Left hindlimb (tissue), 1 donor: ENCODE results near the gene ALDOA.
"Not testable (repeated sequence)": the region's sequence is repeated elsewhere in the genome, so short reads cannot be mapped to it uniquely, and the experiment has no call there.

ENCODE experiments used
- DNase-seq: peaks from one replicate; pipeline ENCODE4 v3.0.0-alpha.2; 2018

Gene ALDOA

DNA sequence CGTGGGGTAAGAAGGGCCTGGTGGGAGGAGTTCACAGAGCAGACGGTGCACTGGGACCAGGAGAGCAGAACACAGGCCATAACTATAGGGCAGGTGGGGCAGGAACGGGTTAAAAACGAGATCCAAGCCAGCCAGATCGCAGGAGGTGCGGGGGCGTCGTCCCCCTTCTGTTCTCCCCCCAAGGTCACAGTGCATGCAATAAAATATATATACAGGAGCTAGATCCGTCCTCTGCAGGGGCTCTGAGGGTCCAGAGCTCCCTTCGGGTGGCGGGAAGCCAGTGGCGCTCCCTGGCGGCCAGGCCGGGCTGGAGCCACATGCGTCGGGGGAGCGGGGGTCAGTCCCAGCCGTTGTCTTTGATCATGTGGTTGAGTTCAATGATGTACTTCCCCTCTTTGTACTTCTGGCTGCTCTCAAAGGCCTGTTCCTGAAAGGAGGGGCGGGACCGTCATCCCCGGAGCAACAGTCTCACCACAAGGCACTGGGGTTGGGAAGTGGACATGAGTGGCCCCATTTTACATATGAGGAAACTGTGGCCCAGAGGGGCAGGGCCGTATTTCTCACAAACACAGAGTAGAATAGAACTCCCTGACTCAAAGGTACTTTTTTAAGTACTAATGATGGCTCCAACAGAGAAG, 26.9 kb downstream of the ALDOA start:
- DNase-seq, result peak; percentile 75

DNA sequence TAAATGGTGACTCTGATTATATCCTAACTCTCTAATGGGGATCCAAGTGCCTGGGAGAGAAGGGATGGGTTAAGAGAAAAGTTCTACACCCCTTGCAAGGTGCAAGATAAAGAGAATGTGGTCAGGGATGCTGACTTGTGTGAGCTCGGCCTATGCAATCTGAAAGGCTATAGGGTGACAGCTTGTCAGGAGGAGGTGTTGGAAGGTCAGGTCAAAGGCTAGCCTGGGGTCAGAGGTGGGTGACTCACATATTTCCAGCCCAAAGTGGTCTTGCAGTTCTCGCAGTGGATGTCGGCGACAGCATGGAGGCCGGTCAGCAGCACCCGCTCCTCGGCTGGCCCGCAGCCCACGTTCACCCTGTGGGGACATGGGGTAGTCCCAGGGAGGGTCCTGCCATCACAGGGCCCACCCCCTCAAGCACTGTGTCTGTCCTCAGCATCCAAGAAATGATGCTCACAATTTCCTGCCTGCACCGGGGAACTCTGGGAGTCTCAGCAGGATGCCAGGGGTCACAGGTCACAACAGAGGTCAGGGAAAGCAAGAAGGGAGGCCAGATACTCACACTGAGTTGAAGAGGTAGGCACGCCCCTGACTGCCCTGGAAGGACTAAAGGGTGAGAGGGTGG, 29.1 kb downstream of the ALDOA start:
- no peak for DNase-seq

DNA sequence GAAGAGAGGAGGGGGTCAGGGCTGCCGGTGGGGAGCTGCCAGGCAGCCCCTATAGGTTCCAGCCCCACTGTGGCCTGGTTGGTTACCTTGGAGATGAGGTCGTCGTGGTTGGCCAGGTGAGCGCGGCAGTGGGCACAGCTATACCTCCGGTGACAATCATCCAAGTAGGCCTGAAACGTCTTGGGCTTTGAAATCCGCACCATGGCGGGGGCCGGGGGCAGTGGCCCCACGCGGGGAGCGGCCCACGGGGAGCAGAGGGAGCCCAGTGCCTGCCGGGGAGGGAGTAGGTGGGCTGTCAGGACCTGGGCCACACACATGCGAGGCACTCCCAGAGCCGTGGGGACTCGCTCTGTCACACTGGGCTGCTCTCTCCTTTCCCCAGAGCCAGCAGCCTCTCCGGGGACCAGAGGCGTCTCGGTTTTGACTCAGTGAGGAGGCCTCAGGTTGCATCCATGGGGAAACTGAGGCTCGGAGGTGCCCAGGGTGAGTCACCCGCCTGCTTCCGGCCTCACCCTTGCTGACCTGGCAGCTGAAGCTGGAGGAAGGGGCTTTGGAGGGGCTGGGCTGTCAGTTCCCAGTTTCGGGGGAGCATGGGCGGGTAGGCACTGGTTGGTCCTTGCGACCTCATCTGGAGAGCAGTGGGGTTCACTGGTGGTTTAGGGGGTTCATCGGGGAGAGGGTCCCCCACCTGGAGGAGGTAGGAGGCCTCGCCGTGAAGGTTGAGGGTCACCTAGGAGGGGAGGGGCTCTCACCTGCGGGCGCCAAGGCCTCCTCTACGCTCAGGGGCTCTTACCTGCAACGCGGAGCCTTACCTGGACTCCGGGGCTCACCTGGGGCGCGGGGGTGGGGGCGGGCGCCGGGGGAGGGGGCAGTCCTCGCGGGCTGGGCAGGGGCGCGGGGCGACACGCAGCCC, 29.9 kb downstream of the ALDOA start:
- no peak for DNase-seq

DNA sequence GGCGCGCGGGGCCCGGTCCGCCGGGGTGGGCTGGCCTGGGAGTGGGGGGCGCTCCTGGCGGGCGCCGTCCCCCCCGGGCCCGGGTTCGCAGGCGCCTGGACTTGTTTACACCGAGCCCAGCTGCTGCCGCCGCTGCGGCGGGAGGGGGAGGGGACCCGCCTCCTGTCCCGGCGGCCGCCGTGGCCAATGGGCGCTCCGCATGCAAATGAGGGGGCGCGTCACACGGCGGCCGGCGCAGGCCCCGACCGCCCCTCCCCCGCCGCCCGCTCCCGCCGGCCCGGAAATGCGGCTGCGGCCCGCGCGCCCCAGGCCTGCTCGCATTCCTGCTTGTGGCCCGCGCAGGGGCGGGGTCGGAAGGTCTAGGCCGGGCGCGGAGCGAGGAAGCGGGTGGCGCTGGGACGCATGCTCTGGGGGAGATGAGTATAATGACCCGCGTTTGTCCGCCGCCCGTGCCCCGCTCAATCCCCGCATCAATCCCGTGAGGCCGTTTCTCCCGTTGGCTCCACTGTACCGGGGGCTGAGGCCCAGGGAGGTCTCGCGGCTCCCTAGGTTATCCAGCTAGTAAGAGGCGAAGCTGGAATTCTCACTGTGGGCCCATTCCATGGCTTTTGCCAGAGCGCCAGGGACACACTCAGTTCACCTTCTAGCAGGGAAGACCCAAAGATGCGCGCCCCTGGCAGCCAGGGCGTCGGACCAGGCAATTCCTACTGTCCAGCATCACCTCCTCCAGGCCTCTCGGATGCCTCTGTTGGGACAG, 30.7 kb downstream of the ALDOA start, which contains the start of gene YPEL3:
YPEL3 (minus strand) TSS at position 109 of the 757 bp plus-strand sequence. CDS start 731 bp downstream, outside the sequence.
- DNase-seq, result peak; percentile 94

DNA sequence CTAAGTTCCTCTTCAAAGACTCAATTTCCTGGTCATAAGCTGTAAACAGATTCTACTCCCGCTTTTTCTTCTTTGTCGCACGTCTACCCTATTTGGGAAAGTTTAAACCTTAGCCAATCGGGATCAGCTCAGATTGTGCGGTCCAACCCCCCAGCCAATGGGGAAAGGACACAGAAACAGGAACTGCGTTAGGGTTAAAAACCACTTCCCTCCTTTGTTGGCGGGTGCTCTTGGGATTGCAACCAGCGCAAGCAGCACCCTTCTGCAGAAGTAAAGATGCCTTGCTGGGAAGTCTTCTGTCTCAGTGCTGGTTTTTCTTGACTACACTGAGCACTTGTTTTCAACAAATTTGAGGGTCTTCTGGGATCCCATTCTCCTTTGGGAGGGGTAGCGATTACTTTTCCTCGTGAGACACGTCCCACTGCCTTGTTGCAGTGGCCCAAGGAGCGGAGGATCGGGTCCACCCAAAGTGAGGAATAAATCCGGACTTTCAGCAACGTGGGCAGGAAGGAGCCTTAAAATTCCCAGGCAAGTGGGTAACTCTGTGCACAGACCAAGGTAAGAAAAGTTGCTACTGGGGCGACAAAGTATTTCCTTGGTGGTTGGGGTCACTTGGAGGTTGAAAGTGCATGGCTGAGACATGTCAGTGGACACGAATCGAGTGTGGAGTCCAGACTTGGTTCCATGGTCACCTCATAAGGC, 31.5 kb downstream of the ALDOA start:
- DNase-seq, result no peak

DNA sequence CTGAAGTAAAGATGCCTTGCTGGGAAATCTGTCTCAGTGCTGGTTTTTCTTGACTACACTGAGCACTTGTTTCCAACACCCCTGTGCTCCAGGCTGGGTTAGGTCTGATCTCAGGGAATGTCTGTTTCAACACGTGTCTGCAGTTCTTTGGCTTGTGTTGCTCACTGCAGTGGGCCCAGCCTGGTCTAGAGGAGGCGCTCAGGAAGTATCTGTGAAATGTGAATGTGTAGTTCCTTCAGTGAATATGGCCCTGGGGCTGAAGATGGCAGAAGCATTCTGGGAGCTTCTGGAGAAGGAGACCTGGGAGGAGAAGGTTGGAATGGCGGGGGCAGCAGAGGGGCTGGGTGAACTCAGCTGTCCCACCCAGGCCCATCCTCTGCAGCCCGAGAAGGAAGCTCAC, 38.5 kb downstream of the ALDOA start:
- DNase-seq, result no peak

DNA sequence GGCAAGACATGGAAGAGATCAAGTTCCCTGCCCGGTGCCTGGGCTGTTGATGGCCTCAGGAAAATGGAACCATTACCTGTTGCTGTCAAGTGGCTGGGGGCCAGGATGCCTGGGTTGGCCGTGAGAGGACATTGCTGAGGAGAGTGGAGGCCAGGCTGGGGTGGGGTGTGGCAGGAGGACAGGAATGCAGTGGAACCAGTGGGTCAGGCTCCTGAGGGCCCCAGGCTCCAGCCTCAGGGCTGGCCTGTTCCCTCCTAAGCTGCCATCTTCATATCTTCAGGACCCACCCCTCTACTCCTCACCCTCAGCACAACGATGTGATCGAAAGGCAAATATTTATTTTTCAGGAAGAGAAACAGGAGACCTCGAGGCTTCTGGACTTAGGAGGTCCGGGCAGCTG, 38.9 kb downstream of the ALDOA start:
- no peak for DNase-seq

DNA sequence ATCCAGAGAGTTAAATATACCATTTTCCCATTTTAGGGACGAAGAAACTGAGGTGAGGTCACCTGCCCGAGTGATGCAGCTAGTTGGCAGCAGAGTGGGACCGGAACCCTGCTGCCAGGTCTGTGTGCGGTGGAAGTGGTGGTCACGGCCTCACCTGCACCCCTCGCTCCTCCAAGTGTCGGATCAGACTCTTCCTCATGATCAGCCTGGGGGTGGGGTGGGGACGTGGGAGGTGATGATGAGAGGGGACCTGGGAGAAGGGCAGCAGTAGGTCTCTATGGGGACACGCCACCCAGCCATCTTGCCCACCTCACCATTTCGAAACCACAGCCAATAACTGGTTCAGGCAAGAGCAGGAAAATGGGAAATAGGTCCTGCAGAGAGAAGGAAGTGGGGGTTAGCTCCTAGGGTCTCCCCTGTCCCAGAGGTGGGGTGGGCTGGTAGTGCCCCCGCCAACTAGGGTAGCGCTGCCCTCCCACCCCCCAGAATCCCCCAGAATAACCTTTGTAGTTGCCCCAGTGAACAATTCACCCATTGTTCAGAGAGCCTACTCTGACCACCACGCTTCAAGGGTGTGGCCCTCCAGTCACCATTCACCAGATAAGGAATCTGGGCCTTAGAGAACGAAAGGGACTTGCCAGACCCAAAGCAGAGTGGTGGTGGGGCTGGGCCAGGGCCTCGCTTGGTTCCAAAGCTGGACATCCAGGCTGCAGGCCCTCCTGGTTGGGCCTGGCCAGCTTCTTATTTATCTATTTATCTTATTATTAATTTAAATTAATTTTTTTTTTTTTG, 42.7 kb downstream of the ALDOA start:
- DNase-seq, result no peak

DNA sequence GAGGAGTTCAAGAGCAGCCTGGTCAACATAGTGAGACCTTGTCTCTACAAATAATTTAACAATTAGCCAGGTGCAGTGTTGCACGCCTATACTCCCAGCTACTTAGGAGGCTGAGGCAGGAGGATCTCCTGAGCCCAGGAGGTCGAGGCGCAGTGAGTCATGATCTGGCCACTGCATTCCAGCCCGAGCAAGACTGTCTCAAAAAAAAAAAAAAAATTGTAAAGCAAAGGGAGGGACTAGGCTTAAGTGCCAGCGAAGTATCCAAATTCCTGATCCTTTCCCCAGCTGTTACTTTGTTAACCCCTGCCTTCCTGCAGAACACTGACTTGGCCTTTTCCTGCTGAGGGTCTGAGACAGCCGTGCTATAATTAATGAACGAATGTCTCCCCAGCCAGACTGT, 45.1 kb downstream of the ALDOA start:
- no peak for DNase-seq

DNA sequence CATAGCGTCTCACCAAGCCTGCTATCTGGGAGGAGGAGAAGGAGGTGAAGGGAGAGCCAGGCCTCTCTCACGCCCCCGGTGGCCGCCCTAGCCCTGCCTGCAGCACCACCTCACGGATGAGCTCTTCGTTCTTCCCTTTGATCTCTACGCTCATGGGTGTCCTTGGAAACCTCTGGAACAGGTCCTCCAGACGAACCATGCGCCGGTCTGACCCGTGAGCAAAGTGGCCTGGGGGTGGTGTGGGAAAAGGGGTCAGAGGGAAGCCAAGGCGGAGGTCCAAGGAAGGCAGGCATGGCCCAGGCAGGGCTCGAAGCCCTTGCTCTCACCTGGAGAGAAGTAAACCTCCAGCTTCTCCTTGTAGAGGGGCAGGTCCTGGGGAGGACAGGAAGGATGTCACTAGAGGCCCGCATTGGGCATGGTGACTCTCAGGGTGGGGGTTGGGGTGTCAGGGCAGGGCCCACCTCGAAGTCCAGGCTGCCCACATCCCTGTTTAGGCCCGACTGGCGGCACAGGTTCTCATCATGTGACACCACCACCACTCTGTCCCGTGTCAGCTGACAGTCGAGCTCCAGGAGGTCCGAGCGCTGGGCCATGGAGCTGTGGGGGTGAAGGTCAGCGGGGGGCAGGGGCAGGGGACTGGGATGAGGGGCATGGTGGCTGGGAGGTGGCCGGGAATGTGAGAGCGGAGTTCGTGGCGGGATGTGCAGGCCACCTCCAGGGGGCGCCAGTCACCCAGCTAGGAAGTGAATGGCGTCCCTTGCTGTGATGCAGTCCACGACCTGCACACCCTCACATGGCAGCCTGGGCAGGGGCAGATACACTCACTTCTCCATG, 46.9 kb downstream of the ALDOA start:
- no peak for DNase-seq

DNA sequence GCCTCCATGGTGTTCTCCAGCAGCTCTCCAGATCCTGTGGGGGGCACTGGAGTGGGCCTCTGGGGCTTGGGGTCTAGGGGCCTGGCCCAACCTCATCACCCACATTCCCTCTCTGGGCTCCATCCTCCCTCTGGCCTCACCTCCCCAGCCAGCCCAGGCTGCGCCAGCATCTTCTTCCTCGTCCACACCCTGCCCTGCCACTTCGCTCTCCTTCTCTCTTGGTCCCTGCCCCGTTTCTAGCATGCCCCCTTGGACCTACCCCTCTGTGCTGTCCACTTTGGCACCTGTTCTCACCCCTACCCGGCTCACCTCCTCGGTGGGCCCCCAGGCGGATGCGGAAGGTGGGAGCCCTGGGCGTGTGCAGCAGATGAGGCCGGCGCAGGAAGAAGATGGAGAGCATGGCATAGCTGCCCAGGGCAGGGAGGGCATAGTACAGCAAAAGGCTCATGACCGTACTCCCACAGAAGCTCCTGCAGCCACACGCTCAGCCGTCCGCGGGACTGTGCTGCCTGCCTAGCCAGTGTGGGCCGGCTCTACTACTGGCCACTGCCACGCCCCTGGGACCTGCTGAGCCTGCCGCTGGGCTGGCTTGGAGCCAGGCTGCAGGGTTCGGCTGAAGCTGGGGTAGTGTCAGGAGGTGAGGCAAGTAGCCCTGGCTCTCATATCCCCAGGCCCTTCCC, 47.6 kb downstream of the ALDOA start, which contains the start of gene GDPD3:
GDPD3 (minus strand) TSS at position 507 of the 680 bp plus-strand sequence; CDS start at position 448, 59 bp downstream.
- no peak for DNase-seq

DNA sequence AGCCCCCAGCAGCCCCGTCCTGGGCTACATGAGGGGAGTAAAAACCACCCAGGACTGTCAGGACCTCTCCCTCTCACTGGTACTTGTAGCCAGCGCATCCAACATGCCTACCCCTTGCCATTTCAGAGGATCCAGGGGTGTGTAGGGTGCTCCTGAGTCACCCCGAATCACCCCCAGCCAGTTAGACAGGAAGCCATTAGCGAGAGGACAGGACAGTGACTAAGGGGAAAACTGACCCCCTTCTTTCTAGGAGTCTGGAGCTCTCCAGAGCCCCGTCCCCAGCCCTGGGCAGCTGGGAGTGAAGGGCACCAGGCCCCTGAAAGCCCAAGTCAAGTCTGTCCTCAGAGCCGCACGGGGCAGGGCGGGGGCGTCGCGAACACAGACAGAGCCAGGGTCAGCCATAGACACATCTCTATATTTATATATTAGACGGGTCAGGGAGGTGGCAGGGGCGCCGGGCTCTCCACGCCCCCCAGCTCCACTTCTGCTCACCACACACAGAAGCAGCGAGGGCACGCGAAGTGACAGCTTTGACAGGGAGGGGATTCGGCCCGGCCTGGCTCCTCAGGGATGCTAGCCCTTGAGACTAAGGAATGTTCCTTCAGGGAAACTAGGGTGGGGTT, 48.3 kb downstream of the ALDOA start:
- no peak for DNase-seq

DNA sequence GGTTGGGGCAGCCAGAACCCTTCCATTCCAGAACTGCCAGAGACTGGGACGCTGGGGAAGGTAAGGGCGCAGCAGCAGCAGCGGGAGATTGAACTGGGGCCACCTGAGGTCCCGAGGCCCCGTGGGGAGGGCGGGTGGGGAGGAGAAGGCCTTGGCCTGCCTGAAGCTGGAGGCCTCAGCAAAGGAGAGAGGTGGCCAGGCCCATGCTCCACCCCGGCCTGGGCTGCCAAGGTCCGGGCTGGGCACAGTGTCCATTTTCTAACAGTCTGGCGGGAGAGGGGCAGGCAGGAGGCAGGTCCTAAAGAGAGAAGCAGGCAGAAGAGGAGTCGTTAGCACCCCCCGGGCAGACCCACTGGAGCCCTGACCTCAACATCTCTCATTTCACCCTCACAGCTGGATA, 48.9 kb downstream of the ALDOA start:
- no peak for DNase-seq

DNA sequence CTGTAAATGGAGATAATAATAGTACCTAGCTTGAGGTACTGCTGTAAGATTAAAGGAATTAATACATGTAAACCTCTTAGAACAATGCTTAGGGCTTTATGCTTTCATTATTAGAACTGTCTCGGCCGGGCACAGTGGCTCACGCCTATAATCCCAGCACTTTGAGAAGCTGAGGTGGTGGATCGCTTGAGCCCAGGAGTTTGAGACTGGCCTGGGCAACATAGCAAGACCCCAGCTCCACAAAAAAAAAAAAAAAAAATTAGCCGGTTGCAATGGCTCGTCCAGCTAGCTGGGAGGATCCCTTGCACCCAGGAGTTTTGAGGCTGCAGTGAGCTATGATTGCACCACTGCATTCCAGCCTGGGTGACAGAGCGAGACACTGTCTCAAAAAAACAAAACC, 49.3 kb downstream of the ALDOA start:
- not testable (repeated sequence) for DNase-seq

DNA sequence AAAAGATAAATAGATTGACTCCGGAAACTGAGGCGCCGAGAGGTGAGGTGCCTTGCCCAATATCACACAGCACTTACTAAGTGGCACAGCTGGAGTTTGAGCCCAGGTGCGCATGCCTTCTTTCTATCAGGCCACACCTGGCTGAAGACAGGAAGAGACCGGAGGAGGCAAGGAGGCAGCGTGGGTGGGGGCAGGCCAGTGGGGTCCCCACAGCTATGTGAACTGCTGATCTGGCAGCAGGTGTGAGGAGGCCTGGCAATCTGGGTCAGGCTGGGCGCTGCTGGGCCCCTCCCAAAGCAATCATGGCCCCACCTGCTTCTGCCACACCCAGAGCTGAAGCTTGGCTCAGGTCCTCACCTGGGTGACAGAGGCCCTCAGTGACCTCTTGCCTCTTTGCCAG, 49.7 kb downstream of the ALDOA start:
- DNase-seq, result no peak

DNA sequence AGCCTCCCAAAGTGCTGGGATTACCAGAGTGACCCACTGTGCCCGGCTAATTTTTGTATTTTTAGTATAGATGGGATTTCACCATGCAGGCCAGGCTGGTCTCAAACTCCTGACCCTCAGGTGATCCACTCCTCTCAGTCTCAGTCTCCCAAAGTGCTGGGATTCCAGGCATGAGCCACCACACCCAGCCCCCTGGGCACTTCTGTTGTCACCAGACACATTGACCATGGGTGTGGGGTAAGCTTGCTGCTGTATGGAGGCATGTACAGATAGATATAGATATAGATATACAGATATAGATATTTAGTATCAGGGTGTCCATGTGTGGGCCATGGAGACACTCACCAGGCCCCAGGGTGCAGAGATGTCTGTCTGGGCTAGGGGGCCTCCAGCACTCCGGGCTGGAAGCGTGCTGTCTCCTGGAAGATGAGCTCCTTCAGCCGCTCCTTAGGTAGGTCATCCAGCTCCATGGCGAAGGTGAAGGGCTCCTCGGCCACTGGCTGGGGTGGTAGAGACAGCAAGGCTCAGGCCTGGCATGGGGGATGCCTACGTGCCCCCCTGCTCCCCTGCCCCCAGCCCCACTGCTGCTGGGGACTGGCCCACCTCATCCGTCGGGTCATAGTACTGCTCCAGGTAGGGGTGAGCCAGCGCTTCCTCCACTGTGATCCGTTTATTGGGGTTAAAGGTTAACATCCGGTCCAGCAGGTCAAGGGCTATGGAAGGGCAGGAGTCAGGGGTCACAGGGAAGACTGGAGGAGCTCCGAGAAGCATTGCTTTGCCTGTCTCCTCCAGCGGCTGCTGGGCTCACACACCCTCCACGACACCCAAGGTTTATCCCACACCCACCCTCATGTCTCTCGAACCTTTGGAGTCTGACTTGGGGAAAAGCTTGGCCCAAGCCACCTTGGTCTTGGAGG, 51.0 kb downstream of the ALDOA start:
- no peak for DNase-seq

DNA sequence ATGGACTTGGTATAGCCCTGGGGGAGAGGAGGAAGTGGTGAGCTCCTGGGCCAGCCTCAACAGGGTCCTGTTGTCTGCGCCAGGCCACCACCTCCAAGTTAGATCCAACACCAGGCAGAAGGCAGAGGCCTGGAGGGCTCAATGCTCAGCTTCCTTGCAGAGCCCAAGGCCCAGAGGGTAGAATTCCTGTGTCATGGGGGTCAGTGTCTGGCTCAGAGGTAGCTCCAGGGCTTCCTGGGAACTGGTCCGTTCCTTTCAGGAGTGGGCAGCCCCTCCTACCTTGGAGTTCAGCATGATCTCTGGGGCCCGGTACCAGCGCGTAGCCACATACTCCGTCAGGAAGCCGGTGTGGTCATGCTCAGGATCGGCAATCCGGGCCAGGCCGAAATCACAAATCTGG, 52.2 kb downstream of the ALDOA start:
- DNase-seq, result no peak

DNA sequence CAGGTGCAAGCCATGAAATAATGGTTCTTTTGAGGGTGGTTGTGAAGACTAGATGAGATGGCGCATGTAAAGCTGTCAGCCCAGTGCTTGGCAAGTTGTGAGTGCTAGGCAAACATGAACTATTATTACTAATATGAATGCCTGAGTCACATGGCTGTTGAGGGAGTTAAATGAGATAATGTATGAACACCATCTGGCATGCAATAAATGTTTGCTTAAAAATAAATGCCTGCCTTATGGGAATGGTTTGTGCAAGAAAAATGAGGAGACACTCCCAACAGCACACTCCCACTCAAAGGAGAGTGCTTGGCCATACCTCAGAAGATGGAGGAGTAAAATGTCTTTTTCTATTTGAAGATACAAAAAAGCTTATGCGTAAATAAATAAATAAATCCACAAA, 53.9 kb downstream of the ALDOA start:
- no peak for DNase-seq
